GM21825 (cell line): ENCODE results near the gene PLEKHN1.

Experiments
- ATAC-seq: cut with Tn5 transposase; IDR thresholded peaks from one replicate; pipeline ENCODE4 v1.9.1; 2021; ENCODE audit warnings: mild to moderate bottlenecking, moderate library complexity; ENCODE audit not compliant: unreplicated experiment

PLEKHN1 gene

DNA sequence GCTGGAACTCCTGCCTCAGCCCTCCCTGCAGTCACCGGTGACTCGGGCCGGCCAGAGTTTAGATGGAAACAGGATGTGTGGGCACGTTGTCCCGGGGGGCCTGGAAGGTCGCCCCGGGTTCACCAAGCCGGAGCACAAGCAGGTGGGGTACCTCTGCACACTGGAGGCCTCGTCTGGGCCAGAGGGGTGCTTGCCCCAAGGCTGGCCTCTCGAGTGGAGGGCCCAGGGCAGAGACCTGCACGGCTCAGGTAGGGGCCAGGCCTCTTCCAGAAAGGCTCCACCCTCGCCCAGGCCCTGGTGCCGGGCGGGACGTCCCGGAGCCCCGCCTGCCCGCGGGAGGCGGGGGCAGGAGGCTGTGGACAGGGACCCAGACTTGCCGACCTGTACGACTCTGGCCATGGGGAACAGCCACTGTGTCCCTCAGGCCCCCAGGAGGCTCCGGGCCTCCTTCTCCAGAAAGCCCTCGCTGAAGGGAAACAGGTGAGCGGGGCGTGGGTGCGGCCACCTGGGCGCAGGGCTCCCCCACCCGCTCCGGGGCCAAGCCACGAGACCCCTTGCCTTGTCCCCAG lies at the start of gene PLEKHN1:
Gene PLEKHN1 (plus strand): TSS at position 348 of the 569 bp plus-strand sequence. CDS start 50 bp downstream, at position 398.
- peak; percentile 12 for ATAC-seq

DNA sequence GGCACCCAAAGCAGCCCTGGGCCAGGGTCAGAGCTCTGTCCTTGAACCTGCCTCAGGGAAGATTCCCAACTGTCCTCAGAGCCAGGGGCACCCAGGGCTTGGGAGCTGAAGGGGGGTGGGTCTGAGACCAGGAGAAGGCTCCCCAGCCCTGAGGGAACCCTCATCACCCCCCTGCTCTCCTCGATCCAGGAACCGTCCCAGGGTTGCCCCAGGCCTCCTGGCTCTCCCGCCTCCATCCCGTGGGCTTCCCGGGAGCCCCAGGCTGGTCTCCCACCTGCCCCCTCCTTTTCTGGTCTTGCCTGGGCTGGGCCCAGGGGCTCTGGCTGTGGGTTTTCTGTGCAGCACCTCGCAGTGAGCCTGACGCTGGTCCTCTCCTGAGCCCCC lies 49.2 kb upstream of the PLEKHN1 start:
- no peak for ATAC-seq

DNA sequence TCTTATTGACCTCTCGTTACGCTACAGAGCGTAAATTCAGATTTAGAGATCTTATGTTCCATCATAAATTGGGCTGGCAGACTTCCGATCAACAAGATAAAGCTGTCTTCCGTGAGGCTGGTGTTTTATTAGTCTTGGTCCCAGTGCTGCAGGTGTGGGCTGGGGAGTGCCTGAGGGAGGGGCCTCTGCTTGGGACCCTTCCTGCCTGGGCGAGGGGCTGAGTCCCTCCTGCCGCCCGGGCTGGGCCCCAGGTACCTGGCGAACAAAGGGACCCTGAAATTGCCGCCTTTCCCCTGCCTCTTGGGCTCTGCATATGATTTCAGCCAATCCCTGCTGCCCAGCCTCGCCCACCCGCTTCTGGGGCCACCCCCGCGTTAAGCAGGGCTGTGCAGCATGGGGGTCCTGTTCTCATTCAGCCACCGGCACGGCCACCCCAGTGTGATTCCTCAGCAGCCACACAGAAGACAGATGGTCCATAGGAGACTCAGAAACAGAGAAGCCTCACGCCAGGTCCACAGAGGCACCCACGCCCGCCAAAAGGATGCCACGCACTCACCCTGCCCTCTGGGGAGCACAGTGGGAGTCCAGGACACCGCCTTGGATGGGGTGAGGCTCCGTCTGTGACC lies 48.7 kb upstream of the PLEKHN1 start:
- no peak for ATAC-seq

DNA sequence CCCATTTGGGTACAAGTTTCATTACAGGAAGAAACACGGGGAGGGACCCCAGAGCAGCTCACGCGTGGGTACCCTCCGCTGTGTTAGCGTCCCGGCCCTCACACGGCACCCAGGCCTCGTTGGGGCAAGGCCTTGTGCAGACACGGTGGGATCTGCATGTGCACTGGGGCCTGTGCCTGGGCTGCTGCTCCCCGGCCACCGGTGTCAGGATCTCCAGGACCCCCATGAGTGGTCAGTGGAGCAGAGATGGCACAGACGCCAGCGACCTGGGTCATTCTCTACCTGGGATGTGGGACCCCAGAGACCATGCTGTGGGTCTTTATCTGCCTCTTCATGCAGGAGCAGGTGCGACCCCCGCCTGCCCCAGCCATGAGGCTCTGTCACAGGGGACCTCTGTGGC lies 47.9 kb upstream of the PLEKHN1 start:
- no peak for ATAC-seq

DNA sequence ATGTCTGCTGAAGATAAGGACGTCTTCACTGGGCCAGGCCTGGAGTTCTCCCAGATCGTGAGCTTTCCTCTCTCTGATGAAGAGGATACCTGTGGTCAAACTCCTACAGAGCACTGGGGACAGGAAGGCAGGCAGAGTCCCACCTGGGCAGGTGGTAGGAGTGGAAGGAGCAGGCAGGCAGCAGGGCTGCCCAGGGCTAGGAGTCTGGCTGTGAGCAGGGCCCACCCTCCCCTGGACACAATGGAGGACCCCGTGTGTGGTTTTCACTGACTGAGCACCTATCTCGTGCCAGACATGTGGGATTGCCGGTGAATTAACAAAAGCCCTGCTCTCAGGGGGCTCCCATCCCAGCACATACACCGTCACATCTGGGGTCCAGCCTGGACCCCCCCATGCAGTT lies 47.4 kb upstream of the PLEKHN1 start:
- ATAC-seq: no peak

GRCh38 chr1:919271-919872 lies 46.9 kb upstream of the PLEKHN1 start:
- ATAC-seq: no peak

GRCh38 chr1:920010-920409 lies 46.3 kb upstream of the PLEKHN1 start:
- ATAC-seq: no peak

DNA sequence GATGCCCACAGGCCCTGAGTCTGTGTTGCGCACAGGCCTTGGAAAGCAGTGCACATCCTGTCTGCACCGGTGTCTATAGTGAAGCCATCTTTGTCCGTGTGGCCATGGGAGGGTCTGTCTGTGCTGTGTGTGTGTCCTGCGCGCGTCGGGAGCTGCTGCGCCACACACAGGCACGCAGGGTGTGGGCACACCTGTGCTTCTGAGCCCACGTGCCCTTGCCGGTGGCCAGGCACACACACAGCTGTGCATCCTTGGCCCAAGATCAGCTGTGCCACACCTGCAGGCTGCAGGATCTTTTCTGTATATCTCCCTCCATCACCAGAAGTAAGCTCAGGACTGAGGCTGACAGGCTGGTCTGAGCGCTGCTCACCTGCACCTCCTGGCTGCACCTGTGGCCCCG lies 45.8 kb upstream of the PLEKHN1 start:
- no peak for ATAC-seq

GRCh38 chr1:921011-921837 lies 45.1 kb upstream of the PLEKHN1 start:
- ATAC-seq: no peak

- no peak for ATAC-seq
Observed at GRCh38 chr1:923131-923990, 42.9 kb upstream of the PLEKHN1 start, which contains the start of gene SAMD11. Gene SAMD11 (plus strand): TSS chr1:923923. CDS start chr1:924432, 509 bp downstream.

DNA sequence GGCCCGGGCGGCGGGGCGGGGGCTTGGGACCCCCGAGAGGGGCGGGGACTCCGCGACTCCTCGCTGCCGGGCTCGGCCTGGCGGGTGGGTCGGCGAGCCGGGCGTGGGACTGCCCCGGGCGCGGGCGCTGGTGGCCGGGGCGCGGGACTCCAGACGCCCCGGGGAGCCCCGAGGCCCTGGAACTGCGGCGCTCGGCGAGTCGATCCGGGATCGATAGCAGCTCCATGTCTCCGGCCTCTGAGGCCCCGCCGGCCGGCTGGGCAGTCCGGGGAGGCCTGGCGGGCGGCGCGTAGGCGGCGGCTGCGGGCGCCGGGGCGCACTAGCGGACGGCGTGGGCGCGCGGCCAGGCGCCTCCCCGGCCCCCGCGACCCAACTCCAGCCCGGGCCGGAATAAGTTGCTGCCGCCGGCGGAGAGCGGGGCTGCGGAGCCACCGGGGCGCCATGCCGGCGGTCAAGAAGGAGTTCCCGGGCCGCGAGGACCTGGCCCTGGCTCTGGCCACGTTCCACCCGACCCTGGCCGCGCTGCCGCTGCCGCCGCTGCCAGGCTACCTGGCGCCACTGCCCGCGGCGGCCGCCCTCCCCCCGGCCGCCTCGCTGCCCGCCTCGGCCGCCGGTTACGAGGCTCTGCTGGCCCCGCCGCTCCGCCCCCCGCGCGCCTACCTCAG lies 42.2 kb upstream of the PLEKHN1 start:
- ATAC-seq: no peak

- ATAC-seq: no peak
Observed at GRCh38 chr1:924656-925560, 41.4 kb upstream of the PLEKHN1 start.

DNA sequence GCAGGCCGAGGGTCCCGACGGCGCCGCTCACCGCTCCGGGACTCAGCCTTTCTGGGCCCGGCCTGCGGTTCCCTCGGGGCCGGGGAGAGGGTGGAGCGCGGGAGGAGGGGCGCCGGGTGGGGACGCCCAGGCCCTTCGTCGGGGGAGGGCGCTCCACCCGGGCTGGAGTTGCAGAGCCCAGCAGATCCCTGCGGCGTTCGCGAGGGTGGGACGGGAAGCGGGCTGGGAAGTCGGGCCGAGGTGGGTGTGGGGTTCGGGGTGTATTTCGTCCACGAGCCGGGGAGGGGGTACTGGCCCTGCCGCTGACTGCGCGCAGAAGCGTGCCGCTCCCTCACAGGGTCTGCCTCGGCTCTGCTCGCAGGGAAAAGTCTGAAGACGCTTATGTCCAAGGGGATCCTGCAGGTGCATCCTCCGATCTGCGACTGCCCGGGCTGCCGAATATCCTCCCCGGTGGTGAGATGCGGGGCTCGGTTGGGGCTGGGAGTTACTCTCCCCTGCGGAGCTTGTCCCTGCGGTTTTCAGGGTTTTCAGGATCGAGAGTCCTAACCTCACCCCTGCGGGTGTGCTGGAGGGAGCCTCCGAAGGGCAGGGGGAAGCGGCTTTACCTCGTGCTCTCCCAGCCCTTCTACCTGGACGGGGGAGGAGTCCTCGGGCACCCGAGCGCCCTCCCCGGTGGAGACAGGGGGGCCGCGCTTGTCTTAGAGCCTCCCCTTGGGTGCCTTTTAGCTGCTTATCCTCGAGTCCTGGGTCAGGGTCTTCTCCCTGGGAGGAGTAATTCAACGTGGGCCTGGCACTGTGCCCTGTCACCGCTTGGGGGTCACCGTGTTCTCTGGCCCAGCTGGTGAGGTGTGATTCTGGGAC lies 40.5 kb upstream of the PLEKHN1 start:
- no peak for ATAC-seq

- ATAC-seq: no peak
Observed at GRCh38 chr1:927234-927633, 39.0 kb upstream of the PLEKHN1 start.

DNA sequence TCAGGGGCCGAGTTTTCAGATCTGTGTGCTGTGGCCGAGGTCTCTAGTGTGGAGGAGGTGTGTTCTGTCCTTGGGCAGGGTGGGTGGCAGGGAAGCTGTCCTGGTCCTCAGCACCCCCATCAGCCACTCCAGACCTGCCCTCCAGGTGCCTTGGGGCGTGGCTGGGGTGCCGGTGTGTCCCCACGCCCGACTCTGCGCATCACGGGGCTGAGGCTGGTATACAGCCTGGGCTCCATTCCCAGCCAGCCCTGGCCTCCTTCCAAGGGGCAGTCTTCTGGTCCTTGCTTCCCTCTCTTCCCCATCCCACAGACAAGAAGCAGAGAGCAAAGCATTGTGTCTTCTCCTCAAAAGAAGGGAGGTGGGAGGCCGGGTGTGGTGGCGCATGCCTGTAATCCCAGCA lies 38.5 kb upstream of the PLEKHN1 start:
- no peak for ATAC-seq

DNA sequence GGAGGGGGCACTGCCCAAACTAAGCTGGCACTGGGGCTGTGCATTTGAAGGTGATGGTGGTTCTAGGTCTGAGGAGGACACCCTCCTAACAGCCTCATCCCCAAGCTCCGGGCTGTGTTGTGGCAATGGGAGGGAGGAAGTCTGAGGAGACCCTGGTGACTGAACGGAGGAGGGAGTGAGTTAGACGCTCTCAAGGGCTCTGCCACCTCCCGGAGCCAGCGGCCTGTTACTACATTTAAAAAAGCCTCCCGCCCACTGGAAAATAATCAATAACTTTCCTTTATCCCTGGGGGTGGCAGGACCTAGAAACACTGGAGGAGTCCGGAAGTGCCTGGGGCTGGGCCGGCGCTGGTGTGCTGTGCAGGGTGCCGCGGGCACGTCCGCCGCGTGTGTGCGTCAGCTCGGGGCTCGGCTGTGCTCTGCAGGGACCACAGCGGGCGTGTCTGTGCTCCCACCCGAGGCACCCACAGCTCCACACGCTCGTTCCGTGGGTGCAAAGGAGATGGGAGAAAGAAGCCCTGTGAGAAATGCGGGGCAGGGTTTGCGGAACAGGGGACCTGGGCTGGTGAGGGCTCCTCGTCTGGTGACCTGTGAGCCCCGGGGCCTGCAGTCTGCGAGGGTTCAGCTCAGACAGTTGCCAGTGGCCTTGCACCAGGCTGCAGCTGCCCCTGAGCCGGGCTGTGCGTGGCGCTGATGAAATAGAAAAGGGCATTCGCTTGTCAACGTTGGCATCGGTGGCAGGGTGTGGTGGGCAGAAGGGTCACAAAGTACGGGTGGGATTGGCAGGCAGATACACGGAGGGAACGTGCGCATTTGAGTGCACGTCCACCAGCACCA lies 37.2 kb upstream of the PLEKHN1 start:
- no peak for ATAC-seq
